Smooth muscle cell (in vitro differentiated cells): ENCODE data around the gene FASTK. TPM values are rescaled to one million over a fixed set of nuclear protein-coding genes. Genes with fewer than 3 reads are reported as not detected.
A peak's percentile ranks its signal among the peaks of the same experiment; 100 is the strongest.

Source experiments
- DNase-seq: peaks from one replicate; lab custom pipeline; 2025; ENCODE audit not compliant: unreplicated experiment; lab: John Stamatoyannopoulos, UW
- H2AFZ ChIP-seq: fragments of 200-600 bp; sonication (generic); 2 replicates; pipeline ENCODE4 v1.6.0; 2016; ENCODE audit warnings: antibody characterized with exemption, low read depth, mild to moderate bottlenecking
- H3F3A ChIP-seq: fragments of 200-600 bp; sonication (generic); 2 replicates; pipeline ENCODE4 v1.6.0; 2017; ENCODE audit warnings: antibody characterized with exemption, low read depth
- H3K27ac ChIP-seq: fragments of 200-600 bp; sonication (generic); 2 replicates; pipeline ENCODE4 v1.5.1; 2016; ENCODE audit warnings: low read depth, mild to moderate bottlenecking
- H3K27me3 ChIP-seq: fragments of 200-600 bp; sonication (generic); 2 replicates; pipeline ENCODE4 v1.6.1; 2016; ENCODE audit warnings: low read depth, mild to moderate bottlenecking
- H3K36me3 ChIP-seq: fragments of 200-600 bp; sonication (generic); 2 replicates; pipeline ENCODE4 v1.5.1; 2016; ENCODE audit warnings: low read depth
- H3K4me1 ChIP-seq: fragments of 200-600 bp; sonication (generic); 2 replicates; pipeline ENCODE4 v1.5.1; 2016; ENCODE audit warnings: low read depth
- H3K4me2 ChIP-seq: fragments of 200-600 bp; sonication (generic); 2 replicates; pipeline ENCODE4 v1.6.0; 2016; ENCODE audit warnings: mild to moderate bottlenecking
- H3K4me3 ChIP-seq: fragments of 200-600 bp; sonication (generic); 2 replicates; pipeline ENCODE4 v1.5.1; 2016; ENCODE audit warnings: mild to moderate bottlenecking
- H3K79me2 ChIP-seq: fragments of 200-600 bp; sonication (generic); 2 replicates; pipeline ENCODE4 v1.6.0; 2016; ENCODE audit warnings: low read depth, mild to moderate bottlenecking
- H3K9ac ChIP-seq: fragments of 200-600 bp; sonication (generic); 2 replicates; pipeline ENCODE4 v1.6.0; 2016; ENCODE audit warnings: low read depth
- H3K9me3 ChIP-seq: fragments of 200-600 bp; sonication (generic); replicated peaks from 2 replicates; pipeline ENCODE4 v1.5.1; 2016; ENCODE audit warnings: low read depth
- H4K20me1 ChIP-seq: fragments of 200-600 bp; sonication (generic); 2 replicates; pipeline ENCODE4 v1.6.0; 2016; ENCODE audit warnings: low read depth
- CTCF ChIP-seq: fragments of 200-600 bp; sonication (generic); IDR thresholded peaks from 2 replicates; pipeline ENCODE4 v1.5.1; 2017; ENCODE audit warnings: borderline replicate concordance, mild to moderate bottlenecking, antibody characterized with exemption; ENCODE audit not compliant: insufficient read depth, poor library complexity, severe bottlenecking
- WGBS: methylation state at CpG from one replicate; pipeline ENCODE4 v1.1.7; 2016; ENCODE audit warnings: low lambda C conversion rate; 5-methylcytosine and 5-hydroxymethylcytosine counted together
- polyA plus RNA-seq: library from polyadenylated mRNA; unstranded; fragments of >200 nt; fragmentation: Nextera tagmentation; extraction: Ambion mirVana; gene quantifications from 2 replicates; pipeline ENCODE4 v1.2.1, GENCODE V29; 2016
- total RNA-seq: library from RNA; depleted of rRNA; stranded (reverse); fragments of >200 nt; gene quantifications from 2 replicates; pipeline ENCODE4 v1.2.3, GENCODE V29; 2014

The FASTK gene
- total RNA-seq (92.0 and 100 TPM in 2 replicates), polyA plus RNA-seq (177 and 188 TPM in 2 replicates)

- DNase-seq = peak; percentile 64
- WGBS = under 1% methylated on average over 53 of the region's 66 CpGs
These were observed at the start of gene FASTK for GRCh38 chr7:151080522-151081169. Gene FASTK (minus strand): TSS chr7:151080809. CDS start chr7:151080766, 43 bp downstream.

DNA sequence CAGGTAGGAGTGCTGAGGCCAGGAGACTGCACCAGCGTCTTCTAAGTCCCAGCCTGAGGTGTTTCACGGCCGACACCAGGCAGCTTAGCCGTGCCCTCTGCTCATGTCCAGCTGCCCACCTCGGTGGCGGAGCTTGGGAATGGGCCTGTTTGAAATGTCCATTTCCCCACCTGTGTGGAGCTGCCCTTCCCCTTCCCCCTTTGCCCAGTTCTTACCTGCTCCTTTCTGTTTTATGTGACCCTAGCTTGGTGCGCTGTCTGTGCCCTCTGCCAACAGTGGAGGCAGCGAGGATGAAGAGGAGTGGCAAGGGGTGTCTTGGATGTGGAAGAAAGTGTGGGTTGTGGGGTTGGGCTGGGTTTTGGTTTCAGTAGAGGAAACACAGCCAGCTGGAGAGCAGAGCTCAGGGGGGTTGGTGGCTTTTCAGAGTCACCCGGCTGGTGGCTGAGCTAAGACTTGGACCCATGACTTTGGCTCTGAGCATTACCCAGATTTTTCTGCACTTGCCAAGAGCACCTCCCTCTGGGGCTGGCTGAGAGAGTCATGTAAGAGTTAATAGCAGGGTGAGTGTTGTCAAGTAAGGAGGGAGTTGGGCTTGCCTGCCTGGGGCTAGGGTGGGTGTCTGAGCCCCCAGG is 49.5 kb upstream of the FASTK start:
- no peaks in the 10 kb centered on the region for H3K27me3 ChIP-seq
- no peak for TF ChIP-seq CTCF
- no peak overlapping the region for H3K9ac ChIP-seq
- H3F3A ChIP-seq = peaks cover under 1% of the 10 kb centered on the region
- no peaks in the 10 kb centered on the region for H3K9me3 ChIP-seq
- H3K4me3 ChIP-seq = no peak overlapping the region
- 97% methylated on average over 9 of the region's 9 CpGs for WGBS
- no peaks in the 10 kb centered on the region for H3K36me3 ChIP-seq
- no peaks in the 10 kb centered on the region for H3K4me1 ChIP-seq
- no peak overlapping the region for H3K4me2 ChIP-seq
- H4K20me1 ChIP-seq = peaks cover 80% of the 10 kb centered on the region
- no peak for DNase-seq
- H2AFZ ChIP-seq = no peak overlapping the region
- no peaks in the 10 kb centered on the region for H3K79me2 ChIP-seq
- H3K27ac ChIP-seq = no peak overlapping the region

More at GRCh38 chr7:151080522-151081169, at the start of gene FASTK:
- no peak for TF ChIP-seq CTCF
- peaks cover 19% of the 10 kb centered on the region for H4K20me1 ChIP-seq
- peak within 1 kb of the TSS; percentile 80 for H3K27ac ChIP-seq
- H3K4me1 ChIP-seq = peaks cover 29% of the 10 kb centered on the region
- H3K4me2 ChIP-seq = peak within 1 kb of the TSS; percentile 97
- no peaks in the 10 kb centered on the region for H3K36me3 ChIP-seq
- H3K27me3 ChIP-seq = no peaks in the 10 kb centered on the region
- no peaks in the 10 kb centered on the region for H3K9me3 ChIP-seq
- H3K9ac ChIP-seq = peak within 1 kb of the TSS; percentile 93
- peak within 1 kb of the TSS; percentile 94 for H3K4me3 ChIP-seq
- peak within 1 kb of the TSS; percentile 77 for H2AFZ ChIP-seq
- H3K79me2 ChIP-seq = peaks cover 33% of the 10 kb centered on the region
- peaks cover 30% of the 10 kb centered on the region for H3F3A ChIP-seq

- Histone ChIP-seq H3K4me3 (no peak overlapping the region), H3K9ac (no peak overlapping the region), H3K27me3 (no peaks in the 10 kb centered on the region), H3K9me3 (no peaks in the 10 kb centered on the region), H3K36me3 (no peaks in the 10 kb centered on the region), H3K4me2 (no peak overlapping the region), H3K4me1 (no peaks in the 10 kb centered on the region), H2AFZ (no peak overlapping the region), H3F3A (peaks cover 3% of the 10 kb centered on the region), H3K79me2 (no peaks in the 10 kb centered on the region), H4K20me1 (peaks cover 87% of the 10 kb centered on the region), H3K27ac (no peak overlapping the region)
- no peak for DNase-seq
- WGBS = 94% methylated on average over 20 of the region's 28 CpGs
- TF ChIP-seq CTCF = no peak
These were observed 48.7 kb upstream of the FASTK start for GRCh38 chr7:151129117-151129959.
